GM18511 (cell line): ENCODE measurements around the gene GRID1.

ENCODE experiments used
- ATAC-seq: cut with Tn5 transposase; IDR thresholded peaks from one replicate; pipeline ENCODE4 v1.9.1; 2021; ENCODE audit warnings: mild to moderate bottlenecking, moderate library complexity; ENCODE audit not compliant: unreplicated experiment

Gene GRID1

DNA sequence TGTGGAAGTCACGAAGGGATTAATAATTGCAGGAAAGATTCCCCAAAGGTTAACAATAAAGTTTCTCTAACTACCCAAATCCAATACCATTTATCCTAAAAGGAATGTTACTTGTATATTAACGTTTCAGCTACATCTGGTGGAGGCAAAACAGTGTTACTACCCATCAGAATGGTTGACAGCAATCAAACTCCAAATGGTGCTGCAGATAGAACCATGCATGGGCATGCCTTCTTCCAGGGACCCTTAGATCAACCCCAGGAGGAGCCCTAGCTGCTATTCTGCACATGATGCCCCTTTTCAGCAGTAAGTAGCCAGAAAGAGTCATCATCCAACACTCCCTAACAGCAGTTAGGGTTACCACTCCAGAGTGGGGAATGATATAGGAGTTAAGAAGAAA lies 336.3 kb downstream of the GRID1 start:
- ATAC-seq = no peak

DNA sequence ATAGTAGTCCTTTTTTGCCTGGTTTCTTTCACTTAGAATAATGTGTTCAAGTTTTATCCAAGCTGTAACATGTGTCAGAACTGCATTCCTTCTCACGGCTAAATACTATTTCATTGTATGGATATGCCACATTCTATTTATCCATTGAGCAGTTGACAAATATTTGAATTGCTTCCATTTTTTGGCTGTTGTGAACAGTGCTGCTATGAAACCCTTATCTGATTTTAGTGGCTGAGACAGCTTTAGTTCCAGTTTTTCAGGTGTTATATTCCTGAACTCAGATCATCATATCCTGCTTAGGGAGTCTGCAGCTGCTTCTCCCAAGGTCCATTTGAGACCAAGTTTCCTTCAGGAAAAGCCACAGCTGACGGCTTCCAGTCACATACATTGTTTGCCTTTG lies 339.2 kb downstream of the GRID1 start:
- ATAC-seq = no peak

DNA sequence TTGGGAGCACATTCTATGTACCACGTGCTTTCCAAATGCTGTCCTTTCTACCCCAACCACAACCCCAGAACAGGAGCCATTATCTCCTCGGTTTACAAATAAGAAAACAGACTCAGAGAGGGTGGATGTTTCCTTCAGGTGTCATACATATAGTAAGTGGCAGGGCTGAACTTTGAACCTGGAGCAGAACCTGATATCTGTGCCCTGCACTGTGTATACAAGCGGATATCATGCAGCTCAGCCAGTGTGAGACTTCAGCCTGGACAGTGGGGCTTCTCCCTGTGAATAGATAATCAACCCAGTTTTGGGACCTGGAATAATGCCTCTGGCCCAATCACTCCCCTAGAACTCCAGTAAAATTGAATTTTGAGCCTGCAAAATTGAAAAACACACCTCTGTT lies 341.1 kb downstream of the GRID1 start:
- no peak for ATAC-seq

DNA sequence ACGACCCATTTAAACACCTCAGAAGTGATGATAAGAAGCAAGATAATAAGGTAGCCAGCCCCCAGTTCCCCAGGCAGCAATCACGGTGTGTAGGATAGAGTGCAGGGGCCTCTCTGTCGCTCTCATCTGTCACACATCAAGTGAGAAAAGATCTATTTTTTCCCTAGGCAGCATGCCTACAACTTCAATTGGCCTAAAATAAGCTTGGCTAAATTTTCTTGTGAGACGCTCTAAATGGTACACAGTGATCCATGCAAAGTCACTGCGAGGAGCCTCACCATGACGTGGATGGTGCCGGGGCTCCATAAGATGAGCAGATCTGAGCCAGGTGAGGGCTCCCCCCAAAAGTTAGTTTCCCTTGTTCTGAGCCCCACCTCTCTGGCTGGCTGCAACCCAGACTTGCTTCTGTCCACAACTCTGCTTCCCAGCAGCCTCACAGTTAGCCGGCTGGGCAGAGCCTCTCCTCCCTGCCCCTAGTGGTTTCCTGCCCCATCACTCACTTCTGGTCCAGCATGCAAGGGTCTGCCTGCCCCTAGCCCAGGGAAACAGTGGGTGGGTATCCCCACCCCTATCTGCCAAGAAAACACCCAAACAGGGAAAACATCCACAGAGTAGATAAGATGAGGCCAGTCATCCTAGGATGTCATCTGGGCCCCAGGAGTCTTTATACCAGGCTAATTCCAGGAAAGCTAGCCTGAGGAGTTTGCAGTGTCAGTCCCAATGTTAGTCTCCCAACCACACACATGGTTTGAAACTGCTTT lies 342.1 kb downstream of the GRID1 start:
- no peak for ATAC-seq

DNA sequence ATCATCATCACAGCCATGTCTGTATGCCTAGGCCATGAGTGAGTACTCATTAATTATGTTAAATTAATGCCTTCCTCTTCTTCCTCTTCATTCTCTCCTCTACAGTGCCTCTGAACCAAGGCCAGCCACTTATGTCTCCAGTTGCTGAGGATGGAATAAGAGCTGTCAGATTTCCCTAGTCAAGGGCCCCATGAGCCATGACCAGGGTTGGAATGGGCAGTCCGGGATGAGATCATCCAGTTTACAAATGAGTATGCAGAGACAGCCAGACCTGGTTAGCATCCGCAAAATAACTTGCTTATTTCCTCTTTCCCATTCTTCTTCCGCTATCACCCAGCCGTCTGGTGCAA lies 342.7 kb downstream of the GRID1 start:
- no peak for ATAC-seq

DNA sequence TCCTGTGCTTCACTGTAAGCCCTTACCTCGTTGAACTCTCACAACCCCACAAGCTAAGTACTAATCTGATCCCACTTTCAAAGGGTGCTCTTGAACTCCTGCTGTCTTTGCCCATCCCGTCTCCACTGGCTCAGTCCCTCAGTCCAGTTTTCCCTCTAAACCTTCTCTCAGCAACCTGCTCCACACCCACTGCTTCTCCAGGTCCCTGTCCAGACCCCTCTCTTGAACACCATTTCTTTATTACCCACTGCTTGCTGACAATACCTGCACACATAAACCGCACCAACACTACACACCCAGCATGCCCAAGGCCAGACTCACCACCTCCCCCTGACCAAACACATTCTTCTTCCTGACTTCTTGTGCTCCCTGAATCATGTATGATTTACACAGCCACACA lies 343.3 kb downstream of the GRID1 start:
- ATAC-seq = no peak

DNA sequence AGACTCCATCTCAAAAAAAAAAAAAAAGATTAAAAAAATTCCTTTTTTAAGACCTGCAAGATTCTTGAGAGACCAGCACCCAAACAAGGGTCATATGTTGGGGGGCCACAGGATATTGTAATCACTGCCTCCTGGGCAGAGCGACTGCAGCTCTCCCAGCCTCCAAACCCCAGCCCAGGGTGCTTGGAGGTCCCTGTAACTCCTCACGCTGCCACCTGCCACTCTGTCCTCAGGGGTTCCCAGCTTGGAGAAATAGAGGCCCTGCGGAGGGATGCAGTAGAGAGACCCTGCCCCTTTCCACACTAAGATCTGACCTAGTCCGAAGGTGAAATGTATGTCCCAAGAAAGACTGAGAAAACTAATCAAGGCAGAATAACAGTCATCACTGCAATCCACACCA lies 343.7 kb downstream of the GRID1 start:
- ATAC-seq = no peak

DNA sequence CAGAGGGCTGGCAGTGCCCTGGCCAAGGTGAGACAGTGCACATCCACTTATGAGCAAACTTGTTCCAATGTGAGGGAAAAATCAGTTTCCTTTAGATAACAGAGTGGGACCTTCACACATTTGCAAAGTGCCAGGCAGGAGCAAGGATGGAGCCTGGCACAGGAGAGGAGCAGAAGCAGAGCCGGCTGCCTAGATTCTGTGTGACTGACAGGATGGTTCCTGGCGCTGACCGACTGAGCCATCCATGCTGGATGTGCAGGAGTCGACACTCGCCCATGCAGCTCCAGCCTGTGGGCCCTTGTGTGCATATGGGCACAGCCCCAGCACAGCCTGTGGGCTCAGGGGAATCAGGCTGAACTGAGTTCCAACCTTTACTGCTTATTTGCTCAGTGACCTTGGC lies 346.5 kb downstream of the GRID1 start:
- ATAC-seq = no peak

DNA sequence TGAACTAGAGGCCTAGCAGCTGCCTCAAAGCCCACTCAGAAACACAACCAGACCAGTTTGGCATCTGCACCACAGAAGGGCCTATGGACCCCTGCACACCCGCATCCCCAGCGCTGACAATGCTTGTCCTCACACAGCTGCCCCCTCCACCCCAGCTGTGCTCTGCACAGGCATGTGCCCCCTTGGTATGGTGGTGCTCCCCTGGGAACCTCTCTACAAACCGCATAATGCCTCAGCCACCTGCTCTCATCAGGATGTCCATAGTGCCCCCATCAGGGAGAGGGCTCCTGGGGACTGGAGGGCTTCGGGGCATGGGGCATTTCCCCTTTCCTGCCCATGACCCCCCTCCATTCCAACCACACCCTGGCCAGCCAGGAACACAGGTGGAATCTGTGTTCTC lies 347.5 kb downstream of the GRID1 start:
- ATAC-seq = no peak

DNA sequence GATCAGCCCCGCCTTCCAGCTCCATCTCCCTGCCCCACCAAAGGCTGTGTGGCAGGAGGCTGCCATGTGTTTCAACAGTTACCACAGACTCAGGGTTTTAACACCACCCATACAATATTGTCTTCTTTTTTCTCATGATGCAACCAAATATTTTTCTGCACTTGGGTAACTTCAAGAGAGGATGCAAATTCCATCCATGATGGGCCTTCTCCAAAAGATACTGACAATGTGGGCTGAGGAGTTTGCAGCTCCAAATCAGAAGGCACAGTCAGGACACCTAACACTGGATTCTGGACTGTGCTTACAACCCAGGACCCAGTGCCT lies 347.9 kb downstream of the GRID1 start:
- peak; percentile 28 for ATAC-seq

DNA sequence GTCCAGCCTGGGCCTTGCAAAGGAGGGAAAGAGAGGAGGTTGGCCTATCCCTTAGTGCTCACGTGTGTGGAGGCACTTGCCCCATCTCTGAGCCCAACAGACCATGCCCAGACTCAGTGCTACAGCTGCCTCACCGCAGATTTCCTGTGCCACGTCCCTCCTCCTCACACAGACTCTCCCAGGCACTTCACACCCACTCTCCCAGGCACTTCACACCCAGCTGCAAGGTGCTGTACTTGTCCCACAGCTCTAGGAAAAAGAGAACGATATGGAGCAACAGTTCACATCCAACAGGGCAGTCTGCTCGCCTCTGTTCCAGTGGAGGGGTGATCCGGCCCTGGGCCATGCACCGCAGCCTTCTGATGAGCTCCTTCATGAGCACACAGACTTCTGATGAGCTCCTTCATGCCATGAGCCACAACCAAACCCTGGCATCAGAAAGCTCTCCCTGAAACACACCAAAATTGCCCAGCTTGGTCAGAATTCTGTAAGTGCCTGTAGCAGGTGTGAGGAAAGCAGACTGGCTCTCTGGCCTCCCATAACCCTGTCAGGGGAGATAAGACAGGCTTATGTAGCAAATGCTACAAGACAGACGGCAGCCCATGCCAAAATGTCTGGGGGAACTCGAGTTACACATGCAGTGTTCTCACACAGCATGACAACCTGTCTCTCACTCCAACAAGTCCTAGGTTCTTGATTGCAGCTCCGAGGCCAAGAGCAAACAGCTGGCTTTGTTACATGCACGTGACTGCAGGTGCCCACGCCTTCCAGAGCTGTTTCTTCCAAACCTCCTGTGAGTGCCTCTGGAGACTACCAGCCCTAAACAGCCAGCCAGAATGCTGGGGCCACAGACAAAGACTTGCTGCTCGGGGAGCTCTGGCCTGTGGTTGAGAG lies 348.5 kb downstream of the GRID1 start:
- ATAC-seq = peak; percentile 75

DNA sequence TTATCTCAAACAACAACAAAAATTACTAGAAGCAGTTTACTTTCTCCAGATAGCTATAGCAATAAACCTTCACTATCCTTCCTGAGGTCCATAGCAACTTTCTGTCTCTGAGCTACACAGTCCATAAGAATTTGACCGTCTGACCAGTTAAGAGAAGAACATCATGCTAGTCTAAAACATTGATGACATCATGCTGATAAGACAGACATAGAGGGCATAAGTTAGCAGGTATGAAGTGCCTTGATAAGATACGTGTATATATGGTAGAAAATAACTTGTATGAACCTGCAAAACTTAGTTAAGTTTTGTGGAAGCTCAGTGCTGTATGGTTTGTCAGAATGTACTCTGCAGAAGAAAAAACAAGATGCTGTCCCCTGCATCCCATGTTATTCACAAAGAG lies 353.0 kb downstream of the GRID1 start:
- no peak for ATAC-seq

DNA sequence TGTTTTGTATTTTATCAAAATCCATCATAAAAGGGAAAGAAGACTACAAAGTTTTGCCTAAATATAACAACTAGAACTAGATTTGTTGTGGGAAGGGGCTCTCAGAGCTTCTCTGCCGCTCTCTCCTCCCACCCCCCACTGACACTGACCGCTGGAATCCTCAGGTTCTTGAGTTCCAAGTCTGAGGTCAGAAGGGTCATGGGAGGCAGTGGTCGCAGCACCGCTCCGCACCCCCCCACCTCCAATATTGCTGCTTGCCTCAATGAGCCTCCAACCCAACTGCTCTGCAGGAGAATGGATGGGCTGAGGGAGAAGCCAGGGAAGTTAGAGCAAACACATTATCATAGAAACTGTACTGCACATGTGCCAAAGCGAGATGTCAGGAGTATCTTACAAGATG lies 359.4 kb downstream of the GRID1 start:
- no peak for ATAC-seq

DNA sequence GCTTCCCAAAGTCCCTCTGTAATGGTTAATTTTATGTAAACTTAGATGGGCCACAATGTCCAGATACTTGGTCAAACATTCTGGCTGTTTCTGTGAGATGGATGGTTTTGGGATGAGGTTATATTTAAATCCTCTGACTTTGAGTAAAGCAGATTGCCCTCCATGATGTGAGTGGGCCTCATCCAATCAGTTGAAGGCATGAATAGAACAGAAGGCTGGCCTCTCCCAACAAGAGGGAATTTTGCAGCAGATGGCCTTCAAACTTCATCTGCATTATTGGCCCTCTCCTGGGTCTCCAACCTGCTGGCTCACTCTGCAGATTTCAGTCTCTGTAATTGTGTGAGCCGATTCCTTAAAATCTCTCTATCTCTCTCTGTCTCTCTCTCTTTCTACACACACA lies 362.3 kb downstream of the GRID1 start:
- ATAC-seq = no peak

DNA sequence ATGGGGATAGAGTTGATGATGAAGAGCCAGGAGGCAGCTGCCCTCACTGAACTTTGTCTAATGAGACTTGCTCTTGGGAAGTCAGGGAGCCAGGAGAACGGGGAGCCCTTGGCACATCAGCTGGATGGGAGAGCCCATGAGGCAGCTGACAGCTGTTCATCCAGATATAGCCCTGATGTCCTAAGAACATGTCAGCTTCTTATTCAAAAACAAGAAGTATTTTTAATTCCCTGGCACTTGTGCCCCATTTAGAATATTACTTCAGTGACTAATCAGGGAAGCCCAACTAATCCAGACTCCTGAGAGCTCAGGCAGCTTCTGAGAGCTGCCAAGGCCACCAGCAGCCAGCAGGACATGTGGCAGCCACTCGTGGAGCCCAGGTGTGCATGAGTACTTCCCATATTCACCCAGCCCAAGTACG lies 363.4 kb downstream of the GRID1 start:
- ATAC-seq = no peak

DNA sequence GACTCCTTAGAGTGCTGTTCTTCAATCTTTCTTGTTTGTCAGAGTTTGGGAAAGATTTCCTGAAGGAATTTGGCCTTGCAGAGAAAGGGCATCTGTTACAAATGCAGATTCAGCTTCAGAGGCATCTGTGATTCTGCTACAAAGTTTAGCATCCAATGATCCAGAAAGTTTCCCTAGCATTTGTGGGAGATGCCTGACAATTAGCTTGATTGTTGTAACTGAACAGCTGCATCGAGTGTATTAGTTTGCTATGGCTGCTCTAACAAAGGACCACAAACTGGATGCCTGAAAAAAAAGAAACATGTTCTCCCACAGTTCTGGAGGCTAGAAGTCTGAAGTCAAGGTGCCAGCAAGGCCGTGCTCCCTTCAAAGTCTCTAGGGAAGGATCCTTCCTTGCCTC lies 365.1 kb downstream of the GRID1 start:
- ATAC-seq = no peak

DNA sequence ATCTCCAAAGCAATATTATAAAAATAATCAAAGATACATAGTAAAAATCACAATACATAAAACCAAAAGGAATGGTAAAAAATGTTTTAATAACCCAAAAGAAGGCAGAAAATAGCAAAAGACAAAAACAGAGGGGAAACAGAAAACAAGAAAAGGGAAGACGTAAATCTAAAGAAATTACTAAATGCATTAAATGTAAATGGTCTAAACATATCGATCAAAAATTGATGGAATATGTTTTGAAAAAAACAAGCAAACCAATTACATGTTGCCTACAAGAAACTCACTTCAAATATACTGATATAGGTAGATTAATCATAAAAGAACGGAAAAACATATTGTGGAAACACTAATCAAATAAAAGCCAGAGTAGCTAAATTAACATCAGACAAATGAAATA lies 369.1 kb downstream of the GRID1 start:
- ATAC-seq = no peak

DNA sequence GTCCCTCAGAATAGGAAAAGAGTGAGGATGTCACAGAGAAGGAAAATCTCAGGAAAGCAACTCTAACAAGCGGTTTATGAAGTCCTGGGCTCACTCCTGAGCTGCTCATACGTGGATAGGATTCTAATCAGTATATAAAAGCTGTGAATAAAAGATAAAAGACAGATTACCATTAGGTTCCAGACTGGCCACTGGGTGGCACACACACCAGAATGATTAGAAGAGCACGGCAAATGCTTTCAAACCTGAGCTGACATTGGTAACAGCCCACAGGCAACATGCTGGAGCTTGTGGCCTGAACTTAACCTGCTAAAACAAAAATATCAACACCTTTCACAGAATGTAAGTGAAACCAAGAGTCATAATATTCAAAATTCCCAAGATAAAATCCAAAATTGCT lies 370.8 kb downstream of the GRID1 start:
- peak; percentile 69 for ATAC-seq

DNA sequence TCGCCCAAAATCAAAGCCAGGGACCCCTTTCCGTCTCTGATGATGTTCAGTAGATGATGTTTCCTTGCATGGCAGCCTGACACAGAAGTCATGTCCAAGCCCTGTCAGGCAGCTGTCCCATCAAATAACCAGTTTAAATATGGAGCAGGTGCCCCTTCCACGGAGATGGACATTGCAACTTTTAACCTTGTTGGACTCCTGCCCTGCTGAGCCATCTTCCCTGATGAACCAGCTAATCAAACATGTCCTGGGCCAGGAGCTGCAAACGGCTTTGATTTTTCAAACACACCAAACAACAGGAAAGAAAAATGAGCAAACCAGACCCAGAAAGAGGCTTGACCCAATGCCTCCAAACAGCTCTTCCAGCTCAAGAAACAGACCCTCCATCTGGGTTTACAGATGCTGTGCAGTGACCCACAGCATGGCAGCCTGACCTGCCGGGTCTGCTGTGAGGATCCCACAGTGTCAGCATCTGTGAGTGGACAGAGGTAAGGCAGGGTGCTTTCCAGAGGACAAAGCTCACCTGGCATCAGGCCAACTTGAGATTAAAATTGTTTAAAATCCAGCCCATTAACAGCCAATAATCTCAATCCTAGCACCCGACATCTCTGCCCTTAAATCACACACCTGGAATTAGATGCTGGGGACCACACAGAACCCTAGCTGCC lies 372.6 kb downstream of the GRID1 start:
- no peak for ATAC-seq

DNA sequence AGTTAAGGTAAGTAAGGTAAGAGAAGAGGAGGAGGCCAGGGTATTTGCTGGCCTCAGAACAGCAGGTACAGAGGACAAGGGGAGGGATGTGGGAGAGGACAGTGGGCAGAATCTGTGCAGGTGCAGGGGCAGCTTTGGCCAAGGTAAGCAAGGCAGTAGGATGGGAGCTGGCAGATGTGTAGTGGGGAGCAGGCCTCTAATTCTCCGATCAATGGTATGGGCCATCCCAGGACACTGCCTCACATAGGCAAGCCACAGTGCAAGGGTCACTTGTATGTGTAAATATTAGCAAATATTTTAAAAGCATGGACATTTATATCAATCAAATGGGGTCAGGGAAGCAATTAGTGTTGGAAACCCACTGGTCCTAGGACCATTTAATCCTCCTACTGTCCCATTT lies 373.5 kb downstream of the GRID1 start:
- no peak for ATAC-seq

DNA sequence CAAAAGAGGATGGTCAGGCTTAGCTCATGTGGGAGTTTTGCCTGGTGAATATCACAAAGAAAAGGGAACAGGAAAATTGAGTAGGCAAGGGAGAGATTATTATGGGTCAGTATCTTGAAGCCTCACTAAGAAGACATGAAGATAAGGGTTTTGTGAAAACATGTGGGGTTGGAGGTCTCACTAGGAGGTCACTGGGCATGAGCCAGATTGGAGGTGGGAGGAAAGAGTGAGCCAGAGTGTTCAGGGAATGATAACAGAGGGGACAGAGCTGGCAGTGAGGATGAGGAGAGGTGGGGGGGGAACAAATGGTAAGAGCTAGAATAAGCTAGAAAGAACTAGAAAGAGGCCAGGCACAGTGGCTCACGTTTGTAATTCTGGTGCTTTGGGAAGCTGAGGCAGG lies 374.3 kb downstream of the GRID1 start:
- ATAC-seq = no peak

DNA sequence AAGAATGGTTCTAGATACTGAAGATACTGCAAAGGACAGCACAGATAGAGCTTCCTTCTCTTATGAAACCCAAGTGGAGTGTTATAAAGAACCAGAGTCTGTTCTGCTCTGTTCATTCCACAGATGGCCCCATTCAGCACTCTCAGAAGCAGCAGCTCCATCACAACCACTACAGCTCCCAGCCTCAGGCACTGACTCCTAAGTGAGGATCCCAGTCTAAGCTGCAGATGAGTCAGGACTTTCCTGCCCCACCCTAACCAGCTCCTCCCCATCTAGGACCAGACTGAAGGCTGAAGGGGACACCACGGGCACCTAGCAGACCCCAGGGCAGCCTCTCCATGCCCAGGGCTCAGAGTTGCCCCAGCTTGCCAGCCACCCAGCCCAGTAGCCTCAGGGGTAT lies 379.8 kb downstream of the GRID1 start:
- no peak for ATAC-seq
